Germinal center (tissue), 1 donor: ENCODE results near the gene KRTAP2-2.
"Not testable (repeated sequence)": the region's sequence is repeated elsewhere in the genome, so short reads cannot be mapped to it uniquely, and the experiment has no call there.

Experiments
- DNase-seq: peaks from one replicate; pipeline ENCODE4 v3.0.0; 2012; ENCODE audit warnings: mixed read lengths, low spot score

The KRTAP2-2 gene

GRCh38 chr17:41064301-41064700 lies 9.3 kb upstream of the KRTAP2-2 start:
- DNase-seq, result no peak

- no peak for DNase-seq
Observed at GRCh38 chr17:41063449-41063848, 8.4 kb upstream of the KRTAP2-2 start.

- no peak for DNase-seq
Observed at GRCh38 chr17:41061964-41062363, 6.9 kb upstream of the KRTAP2-2 start.

GRCh38 chr17:41060052-41060604 lies 5.1 kb upstream of the KRTAP2-2 start, which contains the start of gene KRTAP2-3:
KRTAP2-3 (minus strand) TSS chr17:41060114; CDS start chr17:41060050, 64 bp downstream.
- DNase-seq, result no peak

- not testable (repeated sequence) for DNase-seq
Observed at GRCh38 chr17:41059276-41060051, 4.4 kb upstream of the KRTAP2-2 start.

- no peak for DNase-seq
Observed at GRCh38 chr17:41058741-41059140, 3.7 kb upstream of the KRTAP2-2 start.

GRCh38 chr17:41057547-41057946 lies 2.5 kb upstream of the KRTAP2-2 start:
- no peak for DNase-seq

- not testable (repeated sequence) for DNase-seq
Observed at GRCh38 chr17:41054556-41054955, 474 bp downstream of the KRTAP2-2 start.

GRCh38 chr17:41054025-41054424 lies 1.0 kb downstream of the KRTAP2-2 start:
- no peak for DNase-seq

- no peak for DNase-seq
Observed at GRCh38 chr17:41052566-41052965, 2.5 kb downstream of the KRTAP2-2 start.

- no peak for DNase-seq
Observed at GRCh38 chr17:41049110-41049509, 5.9 kb downstream of the KRTAP2-2 start.

GRCh38 chr17:41048441-41048840 lies 6.6 kb downstream of the KRTAP2-2 start:
- no peak for DNase-seq

- DNase-seq, result not testable (repeated sequence)
Observed at GRCh38 chr17:41046735-41047465, 8.1 kb downstream of the KRTAP2-2 start, which contains the start of gene KRTAP2-1. KRTAP2-1 (minus strand) TSS chr17:41047316; CDS start chr17:41047267, 49 bp downstream.

- no peak for DNase-seq
Observed at GRCh38 chr17:41042953-41043352, 12.1 kb downstream of the KRTAP2-2 start.

- not testable (repeated sequence) for DNase-seq
Observed at GRCh38 chr17:41040783-41041571, 14.1 kb downstream of the KRTAP2-2 start, which contains the start of gene KRTAP1-1. KRTAP1-1 (minus strand) TSS chr17:41041450; CDS start chr17:41041397, 53 bp downstream.

GRCh38 chr17:41037853-41038350 lies 17.1 kb downstream of the KRTAP2-2 start:
- DNase-seq, result no peak

GRCh38 chr17:41034346-41034935 lies 20.6 kb downstream of the KRTAP2-2 start, which contains the start of gene KRTAP1-3:
KRTAP1-3 (minus strand) TSS chr17:41034874; CDS start chr17:41034821, 53 bp downstream.
- DNase-seq, result not testable (repeated sequence)

GRCh38 chr17:41029633-41030245 lies 25.3 kb downstream of the KRTAP2-2 start, which contains the start of gene KRTAP1-4:
KRTAP1-4 (minus strand) TSS chr17:41030195; CDS start chr17:41030078, 117 bp downstream.
- DNase-seq, result no peak

- DNase-seq, result no peak
Observed at GRCh38 chr17:41026715-41027471, 28.1 kb downstream of the KRTAP2-2 start, which contains the start of gene KRTAP1-5. KRTAP1-5 (minus strand) TSS chr17:41027208; CDS start chr17:41027155, 53 bp downstream.
